ENCODE results near the gene ZNF646.

Gene ZNF646

GRCh38 chr16:31130899-31131298 is 56.7 kb downstream of the ZNF646 start:
- DNase-seq (ENCODE audit: low spot score), result no peak

GRCh38 chr16:31131416-31131815 is 57.2 kb downstream of the ZNF646 start:
- DNase-seq (ENCODE audit: low spot score), result no peak

GRCh38 chr16:31131841-31132271 is 57.6 kb downstream of the ZNF646 start:
- no peak for DNase-seq (ENCODE audit: low spot score)

GRCh38 chr16:31132303-31132979 is 58.2 kb downstream of the ZNF646 start:
- DNase-seq (ENCODE audit: low spot score), result no peak

GRCh38 chr16:31133046-31133501 is 58.9 kb downstream of the ZNF646 start:
- DNase-seq (ENCODE audit: low spot score), result no peak

Data from hepatic stellate cell (primary cell).